ENCODE results near the gene WTAP.
"Not testable (repeated sequence)": the region's sequence is repeated elsewhere in the genome, so short reads cannot be mapped to it uniquely, and the experiment has no call there.

The WTAP gene

DNA sequence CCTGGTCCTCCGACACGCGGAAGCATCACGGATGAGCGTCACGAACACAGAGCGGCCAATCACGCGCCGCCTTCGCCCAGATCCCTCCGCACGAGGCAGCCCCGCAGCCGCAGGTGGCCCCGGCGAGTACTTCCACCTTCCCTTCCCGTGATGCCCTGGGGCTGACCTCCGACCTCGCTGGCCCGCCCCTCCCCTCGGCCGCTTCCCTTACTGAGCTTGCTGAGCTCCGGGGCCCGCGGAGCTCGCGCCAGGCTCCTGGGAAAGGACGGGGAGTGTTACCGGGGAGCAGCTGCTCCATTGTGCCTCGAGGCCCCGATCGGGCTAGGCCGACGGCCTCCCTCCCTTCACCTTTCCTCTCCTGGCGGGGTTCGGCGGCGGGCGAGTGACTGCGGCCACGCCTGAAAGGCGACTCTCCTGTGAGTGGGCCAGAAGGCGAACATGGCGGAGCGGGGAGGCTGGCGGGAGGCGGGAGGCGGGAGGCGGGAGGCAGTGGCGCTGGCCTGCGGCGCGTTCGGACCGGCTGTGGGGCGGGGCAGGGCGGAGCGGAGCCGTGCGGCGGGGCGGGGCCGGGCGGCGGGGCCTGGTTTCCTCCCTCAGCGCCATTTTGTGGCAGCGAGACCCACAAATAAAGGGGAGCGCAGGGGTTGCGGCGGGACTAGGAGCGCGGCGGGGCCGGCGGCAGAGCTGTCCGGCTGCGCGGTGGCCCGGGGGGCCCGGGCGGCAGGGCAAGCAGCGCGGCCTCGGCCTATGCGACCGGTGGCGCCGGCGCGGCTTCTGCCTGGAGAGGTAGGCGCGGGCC lies at the start of gene WTAP:
Gene WTAP, plus strand, starts transcription at position 589 of the 799 bp plus-strand sequence. CDS start 8,760 bp downstream, outside the sequence.
- peak; percentile 81 to 98 (median 94) for DNase-seq

DNA sequence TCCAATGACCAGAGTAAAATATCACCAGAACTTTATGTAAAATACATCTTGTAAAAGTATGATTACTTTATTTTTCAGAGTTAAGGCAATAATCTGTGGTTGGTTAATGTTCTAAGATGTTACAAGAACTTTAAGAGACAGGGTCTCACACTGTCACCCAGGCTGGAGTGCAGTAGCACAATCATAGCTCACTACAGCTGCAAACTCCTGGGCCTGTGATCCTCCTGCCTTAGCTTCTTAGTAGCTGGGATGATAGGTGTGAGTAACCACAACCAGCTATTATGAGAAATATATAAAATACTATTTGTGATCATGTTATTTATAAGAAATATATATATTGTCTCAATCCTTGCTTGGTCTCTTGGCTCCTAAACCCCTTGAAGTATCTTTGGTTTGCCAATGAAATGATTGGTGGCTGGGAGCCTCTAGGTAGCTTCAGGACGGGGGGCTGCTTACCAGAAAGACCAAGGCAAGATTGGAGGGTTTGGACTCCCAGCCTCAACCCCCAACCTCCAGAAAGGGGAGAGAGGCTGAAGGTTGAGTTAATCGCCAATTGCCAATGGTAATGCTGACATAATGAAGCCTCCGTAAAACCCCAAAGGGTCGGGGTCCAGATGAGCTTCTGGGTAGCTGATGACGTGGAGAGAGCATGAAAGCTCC lies 49.7 kb upstream of the WTAP start:
- DNase-seq: no peak

DNA sequence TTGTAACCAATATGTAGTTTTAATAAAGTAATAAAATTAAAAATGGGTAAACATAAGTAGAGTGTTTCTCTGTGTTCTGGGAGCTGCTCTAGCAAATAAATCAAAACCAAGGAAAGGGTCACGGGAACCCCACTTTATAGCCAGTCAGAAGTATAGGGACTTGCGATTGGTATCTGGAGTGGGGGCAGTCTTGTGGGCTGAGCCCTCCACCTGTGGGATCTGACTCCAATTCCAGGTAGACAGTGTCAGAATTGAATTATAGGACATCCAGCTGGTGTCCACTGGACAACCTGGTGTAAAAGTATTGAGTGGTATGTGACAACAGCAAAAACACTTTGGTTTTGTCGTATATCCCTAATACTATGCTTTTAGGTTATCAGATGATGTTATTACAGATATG lies 48.7 kb upstream of the WTAP start:
- DNase-seq: no peak

DNA sequence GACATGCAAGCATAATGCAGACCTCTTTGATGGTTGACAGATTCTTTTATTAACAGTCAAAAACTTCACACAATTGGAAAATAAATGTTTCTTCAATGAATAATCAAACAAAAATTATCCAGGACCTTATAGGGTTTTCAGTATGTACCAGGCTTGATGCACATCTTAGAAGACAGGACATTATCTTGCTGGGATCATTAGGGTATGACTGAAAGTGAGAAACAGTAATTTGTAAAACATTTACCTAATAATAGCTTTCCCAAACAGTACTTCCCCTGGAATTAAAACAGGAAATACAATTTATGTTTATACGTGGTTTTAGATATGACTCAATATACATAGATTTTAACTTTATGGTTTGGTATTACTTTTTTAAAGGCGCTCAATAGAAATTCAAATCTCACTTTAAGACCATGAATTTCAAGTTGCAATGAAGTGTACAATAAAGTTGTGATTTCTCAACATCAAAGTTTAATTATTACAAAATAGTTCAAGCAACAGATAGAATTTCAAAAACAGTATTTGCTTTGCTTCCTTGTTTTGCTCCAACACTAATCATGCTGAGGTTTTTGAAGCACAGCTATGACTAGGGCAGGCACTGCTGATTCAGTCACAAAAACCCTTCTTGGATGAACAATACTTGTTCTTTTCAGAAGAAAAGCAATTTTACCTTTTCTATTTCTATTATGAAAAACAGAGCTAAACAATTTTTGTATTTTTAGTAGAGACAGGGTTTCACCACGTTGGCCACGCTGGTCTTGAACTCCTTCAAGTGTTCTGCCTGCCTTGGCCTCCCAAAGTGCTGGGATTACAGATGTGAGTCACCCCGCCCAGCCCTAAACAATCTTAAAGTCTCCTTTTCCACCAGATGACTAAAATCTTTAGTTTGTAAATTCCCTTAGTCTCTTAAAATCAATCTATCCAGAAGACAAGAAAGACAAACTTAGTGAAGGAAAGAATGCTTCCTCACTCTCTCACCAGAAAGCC lies 47.9 kb upstream of the WTAP start:
- no peak for DNase-seq

DNA sequence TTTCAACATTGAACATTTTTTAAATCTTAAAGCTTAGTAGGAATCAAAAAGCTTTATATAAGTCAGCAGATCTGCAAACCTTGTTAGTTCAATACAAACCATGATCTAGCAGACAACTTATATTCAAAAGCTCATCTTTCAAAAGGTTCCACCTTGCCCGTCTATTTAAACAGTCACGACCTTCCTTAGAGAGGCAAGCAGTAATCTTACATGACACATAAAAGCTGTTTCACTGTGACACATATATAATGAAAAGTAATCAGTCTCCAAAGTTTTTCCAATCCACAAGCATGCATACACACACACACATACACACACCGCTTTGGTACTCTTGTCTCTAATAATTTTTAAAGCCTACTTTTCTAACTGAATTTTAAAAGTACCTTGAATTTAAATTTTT lies 47.2 kb upstream of the WTAP start:
- DNase-seq: no peak

DNA sequence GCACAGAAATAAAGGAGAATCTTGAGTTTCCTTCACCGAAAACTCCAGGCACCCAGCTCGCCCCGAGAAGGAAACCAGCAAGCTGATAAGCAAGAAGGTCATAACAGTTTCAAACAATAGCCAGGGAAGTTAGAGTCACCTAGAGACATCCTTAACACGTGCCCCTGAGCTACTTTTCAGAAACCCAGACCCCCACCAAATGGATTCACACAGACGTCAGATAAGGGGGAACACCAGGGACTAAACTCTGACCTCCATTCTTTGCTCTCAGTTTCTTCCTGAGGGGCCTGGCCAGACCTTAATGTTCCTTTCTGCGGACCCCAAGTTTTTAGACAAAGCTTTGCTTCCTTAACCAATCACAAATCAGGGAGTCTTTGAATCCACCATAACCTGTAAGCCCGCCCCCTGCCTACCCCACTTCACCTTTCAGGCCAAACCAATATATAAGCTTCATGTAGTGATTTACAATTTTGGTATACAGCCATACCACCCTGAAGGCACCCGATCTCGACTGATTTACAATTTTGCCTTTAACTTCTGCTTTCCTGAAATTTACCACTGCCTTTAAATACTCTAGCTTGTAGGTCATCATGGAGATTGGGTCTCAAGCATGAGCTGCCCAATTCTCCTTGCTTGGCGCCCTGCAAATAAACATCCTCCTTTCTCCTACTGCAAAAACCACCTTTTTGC lies 46.0 kb upstream of the WTAP start:
- no peak for DNase-seq

DNA sequence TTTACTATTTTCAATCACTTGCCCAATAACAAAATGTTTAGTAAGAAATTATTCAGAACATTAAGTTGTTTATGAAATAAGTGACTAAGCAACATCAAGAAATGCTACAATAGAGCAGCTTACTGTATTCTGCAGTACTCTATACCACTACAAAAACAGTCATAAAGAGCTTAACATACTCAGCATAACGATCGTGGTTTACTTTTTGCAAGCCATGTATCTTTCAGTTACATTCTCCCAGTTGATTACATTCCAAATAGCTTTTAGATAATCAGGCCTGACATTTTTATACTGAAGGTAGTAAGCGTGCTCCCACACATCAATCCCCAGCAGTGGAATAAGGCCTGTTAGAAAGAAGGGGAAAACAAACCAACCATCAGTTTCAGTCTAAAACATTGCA lies 45.0 kb upstream of the WTAP start:
- no peak for DNase-seq

DNA sequence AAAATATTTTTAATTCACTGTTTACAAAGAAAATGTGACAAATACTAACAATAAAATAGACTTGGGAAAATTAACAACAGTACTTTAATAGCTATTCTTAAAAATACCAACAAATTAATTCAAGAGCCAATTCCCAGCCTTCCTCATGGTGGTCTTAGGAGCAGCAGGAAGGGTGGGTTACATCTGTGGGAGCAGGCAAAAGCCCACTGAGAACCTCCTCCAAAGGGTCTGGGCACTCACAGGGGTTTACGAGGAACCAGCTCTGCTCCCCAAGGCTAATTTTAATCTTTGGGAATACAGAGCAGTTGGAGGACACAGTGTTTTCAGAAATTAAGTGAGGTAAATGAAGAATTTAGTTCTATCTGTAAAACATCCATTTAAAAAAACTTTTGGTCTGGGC lies 44.5 kb upstream of the WTAP start:
- no peak for DNase-seq

DNA sequence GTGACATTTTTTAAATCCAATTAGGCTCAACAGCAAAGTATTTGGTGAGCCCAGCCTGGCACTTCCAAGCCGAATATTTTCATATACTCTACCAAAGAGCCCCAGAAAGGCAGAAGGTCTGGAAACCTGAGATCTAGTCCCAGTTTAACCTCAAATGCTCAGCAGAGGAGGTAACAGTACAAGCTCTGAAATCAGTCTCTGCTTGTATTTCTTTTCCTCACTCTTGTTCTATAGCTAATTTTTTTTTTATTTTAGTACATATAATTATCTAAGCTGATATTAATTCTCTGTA lies 43.3 kb upstream of the WTAP start:
- no peak for DNase-seq

DNA sequence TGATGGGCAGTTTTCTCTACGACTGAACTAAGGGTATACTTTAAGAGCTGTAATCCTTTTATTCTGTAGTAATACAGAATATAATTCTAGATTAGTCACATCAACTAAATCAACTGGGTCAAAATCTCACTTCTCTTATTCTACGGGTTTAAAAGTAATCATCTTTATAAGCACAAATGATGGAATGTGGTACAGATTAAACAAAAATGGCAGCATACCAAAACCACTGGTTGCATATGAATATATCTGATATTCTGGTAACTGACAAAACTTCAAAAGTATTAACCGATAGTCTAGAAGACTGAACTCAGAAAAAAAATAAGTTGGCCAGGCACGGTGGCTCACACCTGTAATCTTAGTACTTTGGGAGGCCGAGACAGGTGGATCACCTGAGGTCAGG lies 41.3 kb upstream of the WTAP start:
- no peak for DNase-seq

DNA sequence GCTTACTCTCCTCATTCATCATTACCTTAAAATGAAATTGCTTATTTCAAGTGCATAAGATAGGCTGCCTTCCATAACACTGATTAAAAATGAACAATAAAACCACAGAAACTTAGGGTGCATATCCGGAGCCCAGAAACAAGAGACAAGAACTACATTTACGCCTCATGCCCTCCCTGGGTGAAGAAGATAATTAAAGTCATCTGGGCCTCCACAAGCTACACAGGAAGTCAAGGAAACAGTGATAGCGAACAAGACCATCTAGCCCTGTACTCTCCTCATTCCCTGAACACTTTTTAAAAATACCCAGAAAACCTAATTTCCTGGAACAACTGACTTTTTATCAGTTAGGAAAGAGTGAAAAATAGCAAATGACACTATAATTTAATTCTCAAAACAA lies 40.6 kb upstream of the WTAP start:
- no peak for DNase-seq

DNA sequence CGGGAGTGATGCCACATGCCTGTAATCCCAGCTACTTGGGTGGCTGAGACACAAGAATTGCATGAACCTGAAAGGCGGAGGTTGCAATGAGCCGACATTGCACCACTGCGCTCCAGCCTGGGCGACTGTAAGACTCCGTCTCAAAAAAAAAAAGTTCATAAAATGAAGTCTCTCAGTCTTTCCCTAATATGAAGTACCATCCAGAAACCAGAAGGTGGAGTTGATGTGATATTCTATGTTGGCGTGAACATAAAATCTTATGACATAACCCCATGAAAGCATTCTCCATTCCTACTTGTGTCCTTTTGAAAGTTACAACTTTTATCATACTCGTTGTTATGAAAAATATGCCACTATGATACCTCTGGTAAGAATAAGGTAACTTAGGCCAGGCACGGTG lies 40.0 kb upstream of the WTAP start:
- no peak for DNase-seq

DNA sequence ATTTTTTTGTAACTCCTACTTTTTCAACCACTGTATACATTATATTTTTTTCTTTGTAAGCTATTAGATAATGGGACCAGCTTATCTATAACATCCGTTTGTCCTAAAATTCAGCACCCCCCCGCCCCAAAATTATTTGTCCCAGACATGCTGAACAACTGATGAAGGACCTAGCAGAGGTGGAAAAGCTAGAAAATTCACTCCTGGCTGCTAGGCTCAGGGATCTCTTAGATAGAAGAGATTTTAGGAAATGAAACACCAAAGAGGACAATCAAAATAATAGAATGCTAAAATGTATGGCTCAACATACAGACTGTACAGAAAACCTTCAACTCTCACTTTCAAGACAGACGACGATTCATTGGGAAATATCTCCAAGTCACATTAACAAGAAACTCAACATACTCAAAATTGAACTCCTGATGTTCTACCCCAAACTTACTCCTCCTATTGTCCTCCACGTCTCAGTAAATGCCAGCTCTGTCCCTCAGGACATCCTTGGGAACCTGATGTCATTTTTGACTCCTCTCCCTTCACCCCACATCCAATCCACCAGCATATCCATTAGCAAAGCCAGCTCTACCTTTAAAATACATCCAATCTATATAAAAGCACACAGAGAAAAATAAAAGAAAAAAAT lies 38.9 kb upstream of the WTAP start:
- no peak for DNase-seq

DNA sequence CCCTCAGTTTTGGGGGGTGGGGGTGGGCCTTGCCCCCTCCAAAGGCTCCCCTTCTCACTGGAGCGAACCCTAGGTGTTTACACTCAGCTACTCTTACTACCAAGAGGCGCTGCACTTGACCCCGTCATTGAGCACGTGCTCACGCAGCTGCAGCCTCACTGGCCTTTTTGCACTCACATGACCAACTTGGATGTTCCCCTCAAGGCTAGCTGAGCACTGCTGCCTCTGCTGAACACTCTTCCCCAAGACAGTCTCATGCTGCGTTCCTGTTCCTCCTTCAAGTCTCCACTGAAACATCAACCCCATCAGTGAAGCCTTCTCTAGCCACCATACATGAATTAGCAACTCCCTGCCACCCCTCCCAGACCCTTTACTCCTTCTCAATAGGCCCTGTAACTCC lies 38.3 kb upstream of the WTAP start:
- no peak for DNase-seq

DNA sequence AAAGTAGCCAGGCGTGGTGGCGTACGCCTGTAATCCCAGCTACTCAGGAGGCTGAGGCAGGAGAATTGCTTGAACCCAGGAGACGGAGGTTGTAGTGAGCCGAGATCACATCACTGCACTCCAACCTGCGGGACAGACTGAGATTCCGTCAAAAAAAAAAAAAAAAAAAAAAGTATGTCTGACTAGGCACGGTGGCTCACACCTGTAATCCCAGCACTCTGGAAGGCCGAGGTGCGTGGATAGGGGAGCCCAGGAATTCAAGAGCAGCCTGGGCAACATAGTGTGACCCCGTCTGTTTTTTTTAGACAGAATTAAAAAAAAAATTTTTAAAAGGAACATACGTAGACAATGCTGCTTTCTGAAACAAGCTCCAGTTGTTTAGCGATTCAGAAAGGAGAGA lies 37.2 kb upstream of the WTAP start:
- not testable (repeated sequence) for DNase-seq

DNA sequence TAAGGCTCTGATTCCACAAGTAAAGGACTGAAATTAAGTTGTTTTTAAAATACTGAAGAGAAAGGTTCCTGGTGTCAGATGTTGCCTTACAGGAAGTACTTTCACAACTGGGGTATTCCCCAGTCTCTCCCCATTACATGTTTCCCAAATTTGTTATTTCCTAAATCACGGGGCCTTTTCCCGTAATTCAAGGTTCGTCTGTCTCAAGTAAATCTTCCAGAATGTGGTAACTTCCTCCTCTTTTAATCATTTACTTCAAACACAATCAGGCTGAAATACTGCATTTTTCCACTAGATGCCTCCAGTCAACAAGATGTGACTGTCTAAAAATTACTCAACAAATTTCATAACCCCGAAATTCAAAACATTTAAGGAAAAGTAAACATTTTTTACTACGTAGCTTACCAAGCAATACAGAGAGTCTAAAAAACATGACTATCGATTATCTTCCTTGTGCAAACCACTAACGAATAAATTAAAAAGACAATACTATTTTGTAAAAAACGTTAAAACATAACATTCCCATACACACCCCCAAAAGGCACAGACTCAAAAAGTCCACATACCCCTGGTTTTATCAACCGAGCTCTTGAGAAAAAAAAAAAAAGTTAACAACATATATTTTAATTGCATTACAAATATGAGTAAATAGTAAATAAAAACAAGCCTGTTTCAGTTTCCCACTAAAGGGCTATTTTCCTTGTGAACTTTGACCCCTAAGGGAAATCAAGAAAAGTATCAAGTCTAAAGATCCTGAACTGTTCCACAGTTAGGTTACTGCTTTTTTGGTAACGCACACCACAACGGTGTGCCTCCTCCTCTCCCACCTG lies 36.0 kb upstream of the WTAP start:
- DNase-seq: peak in 2 of 14 donors; percentile 10 to 27

DNA sequence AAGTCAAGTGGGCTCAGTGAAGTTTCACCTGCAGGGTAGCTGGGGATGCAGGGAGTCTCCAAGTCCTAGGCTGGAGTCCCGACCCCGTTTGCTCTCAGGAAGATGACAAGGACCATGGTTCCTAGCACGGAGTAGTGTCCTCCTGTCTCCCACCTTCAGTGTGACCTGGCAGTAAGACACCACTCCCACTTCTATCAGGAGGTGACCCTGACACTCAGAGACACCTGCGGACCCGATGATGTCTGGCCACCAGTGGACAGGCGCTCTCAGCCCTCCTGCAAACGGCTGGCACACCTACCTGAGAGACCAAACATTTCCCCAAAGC lies 35.4 kb upstream of the WTAP start:
- DNase-seq: peak in 4 of 14 donors; percentile 13 to 51 (median 26)

DNA sequence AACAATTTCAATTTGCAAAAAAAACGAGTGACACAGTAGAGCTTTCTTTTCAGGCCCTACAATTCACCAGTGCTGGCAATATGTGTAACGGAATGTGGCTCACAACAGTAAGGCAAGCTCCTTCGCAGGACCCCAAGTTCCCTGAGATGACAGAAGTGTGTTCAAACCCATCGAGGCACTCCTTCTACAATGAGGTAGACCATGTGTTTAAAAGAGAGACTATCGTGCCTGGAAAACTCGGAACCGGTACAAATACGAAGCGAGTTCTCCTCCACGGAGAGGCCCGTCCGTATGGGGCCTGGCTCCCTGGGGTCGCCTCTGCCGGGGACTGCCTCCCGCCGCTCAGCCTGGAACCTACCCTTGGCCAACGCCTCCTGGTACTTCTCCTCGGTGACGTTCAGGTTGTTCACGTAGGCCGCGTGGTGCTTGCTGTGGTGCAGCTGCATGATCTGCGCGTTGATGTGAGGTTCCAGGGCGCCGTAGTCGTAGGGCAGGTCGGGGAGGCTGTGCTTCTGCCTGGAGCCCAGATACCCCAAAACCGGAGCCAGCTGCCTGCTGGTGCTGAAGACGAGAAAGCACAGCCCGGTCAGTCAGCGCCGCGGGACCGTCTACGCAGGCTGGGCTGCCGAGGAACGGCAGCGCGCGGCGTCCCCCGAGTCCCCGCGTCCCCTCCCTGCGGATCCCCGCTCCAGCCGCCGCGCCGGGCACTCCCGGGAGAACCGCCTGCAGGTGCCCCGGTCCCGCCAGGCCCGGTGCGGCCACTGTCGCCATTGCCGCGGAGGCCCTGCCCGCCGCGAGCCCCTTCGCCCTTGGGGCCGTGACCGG lies 34.8 kb upstream of the WTAP start:
- peak in 8 of 14 donors; percentile 19 to 73 (median 43) for DNase-seq

DNA sequence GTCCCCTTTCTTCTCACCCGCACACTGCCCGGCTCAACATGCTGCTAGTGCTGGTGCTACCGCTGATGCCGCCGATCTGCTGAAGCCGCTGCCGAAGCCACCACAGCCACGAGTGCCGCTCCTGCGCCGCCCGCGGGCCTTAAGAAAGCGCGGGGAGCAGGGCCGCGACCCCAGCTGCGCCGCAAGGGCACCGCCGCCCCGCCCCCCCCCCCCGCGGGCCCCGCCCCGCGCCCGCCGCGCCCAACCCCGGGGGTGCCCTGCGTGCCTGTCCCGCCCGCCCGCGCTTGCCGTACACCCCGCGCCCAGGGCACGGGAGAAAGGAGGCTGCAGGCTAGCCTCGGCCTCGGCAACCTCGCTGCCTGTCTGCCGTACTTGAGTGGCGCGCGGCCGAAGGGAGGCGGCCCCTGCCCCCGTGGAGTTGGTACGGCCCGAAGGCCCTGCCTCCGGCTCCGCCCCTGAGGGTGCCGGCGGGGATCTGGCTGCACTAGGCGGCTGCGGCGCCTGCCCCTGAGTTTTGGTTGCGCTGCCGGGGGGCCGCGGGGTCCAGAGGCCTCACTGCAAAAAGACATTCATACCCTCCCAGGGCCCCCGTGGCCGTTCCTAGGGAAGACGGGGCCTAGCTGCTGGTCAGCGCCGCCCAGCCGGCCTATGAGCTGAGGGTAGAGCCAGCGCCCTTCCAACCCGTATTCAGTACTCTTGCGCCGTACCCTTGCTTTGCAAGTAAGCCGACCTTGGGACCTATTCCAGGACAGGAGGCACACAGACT lies 34.0 kb upstream of the WTAP start, which contains the start of gene SOD2:
Gene SOD2, minus strand, starts transcription at position 114 of the 766 bp plus-strand sequence. Its CDS starts 74 bp downstream, at position 40.
- DNase-seq: peak; percentile 25 to 97 (median 89)
